ENCODE measurements around the gene TELO2.

GRCh38 chr16:1487395-1488053, 5.6 kb upstream of the TELO2 start:
- TF ChIP-seq CTCF (tag by site-specific recombination; IDR thresholded peaks at IDR 0.05) (no peak), ZNF274 (IDR thresholded peaks at IDR 0.05; ENCODE audit: low read length) (no peak), ZNF274 (tag by site-specific recombination; IDR thresholded peaks at IDR 0.05; ENCODE audit: borderline replicate concordance) (no peak), REPIN1 (tag by site-specific recombination; IDR thresholded peaks at IDR 0.05; ENCODE audit: low read depth) (no peak), ZNF391 (tag by site-specific recombination; IDR thresholded peaks at IDR 0.05; ENCODE audit: borderline replicate concordance, low read depth) (no peak), ZNF513 (tag by site-specific recombination; IDR thresholded peaks at IDR 0.05) (no peak), ZFHX2 (tag by site-specific recombination; conservative IDR thresholded peaks at IDR 0.05) (no peak), ZNF169 (tag by site-specific recombination; IDR thresholded peaks at IDR 0.05) (no peak), YY1 (tag by site-specific recombination; IDR thresholded peaks at IDR 0.05) (no peak), PATZ1 (tag by site-specific recombination; IDR thresholded peaks at IDR 0.05) (no peak), PRDM1 (tag by site-specific recombination; IDR thresholded peaks at IDR 0.05) (no peak), ZNF121 (tag by site-specific recombination; IDR thresholded peaks at IDR 0.05) (no peak), ZSCAN5A (tag by site-specific recombination; IDR thresholded peaks at IDR 0.05) (no peak), ZNF48 (tag by site-specific recombination; IDR thresholded peaks at IDR 0.05) (no peak)
